Stimulated activated CD8-positive, alpha-beta memory T cell treated with anti-CD3 and anti-CD28 coated beads, Interleukin-7, amount 100 ng/mL, for 48 hours (primary cell): ENCODE data around the gene CHST14.
A peak's percentile ranks its signal among the peaks of the same experiment; 100 is the strongest.
"Not testable (repeated sequence)": the region's sequence is repeated elsewhere in the genome, so short reads cannot be mapped to it uniquely, and the experiment has no call there.

ENCODE experiments used
- DNase-seq, 2 donors: peaks; one replicate each; pipeline ENCODE4 v3.0.0-alpha.2; 2020; ENCODE audit warnings: low read depth in 1 of 2; ENCODE audit errors: extremely low read depth in 1 of 2

Gene CHST14

DNA sequence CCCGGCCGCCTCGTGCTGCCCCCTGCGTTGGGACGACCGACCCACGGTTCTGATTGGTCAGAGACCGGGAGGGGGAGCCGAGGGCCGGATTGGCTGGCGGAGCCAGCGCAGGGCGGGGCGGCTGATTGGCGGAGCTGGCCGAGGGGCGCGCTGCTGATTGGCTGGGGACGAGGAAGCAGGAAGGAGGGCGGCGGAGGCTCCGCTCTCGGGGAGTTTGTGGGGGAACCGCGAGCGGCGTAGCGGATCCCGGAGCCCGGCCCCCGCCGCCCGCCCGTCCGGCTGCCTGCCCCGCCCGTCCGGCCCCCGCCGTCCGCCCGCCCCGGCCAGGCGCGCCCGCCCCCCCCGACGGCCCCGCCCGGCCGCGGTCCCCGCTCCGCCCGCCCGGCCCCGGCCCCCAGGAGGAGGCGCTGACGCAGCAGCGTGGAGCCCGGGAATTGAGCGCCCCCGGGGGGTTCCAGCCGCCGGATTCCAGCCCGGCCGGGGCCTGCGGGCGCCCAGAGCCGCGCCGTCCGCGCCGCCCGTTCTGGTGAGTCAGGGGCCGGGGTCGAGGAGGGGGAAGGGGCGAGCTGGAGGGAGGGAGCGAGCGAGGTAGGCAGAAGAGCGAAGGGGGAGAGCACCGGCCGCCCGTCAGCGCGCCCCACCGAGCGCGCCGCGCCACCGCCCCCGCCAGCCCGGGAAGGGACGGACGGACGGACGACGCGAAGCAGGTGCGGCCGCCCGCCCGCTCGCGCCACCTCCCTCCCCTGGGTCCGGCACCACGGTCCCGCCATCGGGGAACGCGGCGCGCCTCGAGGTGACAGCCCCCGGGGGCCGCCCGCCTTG, 29.8 kb upstream of the CHST14 start, which contains the start of gene BAHD1:
BAHD1 (plus strand) TSS at position 211 of the 822 bp plus-strand sequence. CDS start 17,512 bp downstream, outside the sequence.
- DNase-seq, result peak; percentile 96 to 97

DNA sequence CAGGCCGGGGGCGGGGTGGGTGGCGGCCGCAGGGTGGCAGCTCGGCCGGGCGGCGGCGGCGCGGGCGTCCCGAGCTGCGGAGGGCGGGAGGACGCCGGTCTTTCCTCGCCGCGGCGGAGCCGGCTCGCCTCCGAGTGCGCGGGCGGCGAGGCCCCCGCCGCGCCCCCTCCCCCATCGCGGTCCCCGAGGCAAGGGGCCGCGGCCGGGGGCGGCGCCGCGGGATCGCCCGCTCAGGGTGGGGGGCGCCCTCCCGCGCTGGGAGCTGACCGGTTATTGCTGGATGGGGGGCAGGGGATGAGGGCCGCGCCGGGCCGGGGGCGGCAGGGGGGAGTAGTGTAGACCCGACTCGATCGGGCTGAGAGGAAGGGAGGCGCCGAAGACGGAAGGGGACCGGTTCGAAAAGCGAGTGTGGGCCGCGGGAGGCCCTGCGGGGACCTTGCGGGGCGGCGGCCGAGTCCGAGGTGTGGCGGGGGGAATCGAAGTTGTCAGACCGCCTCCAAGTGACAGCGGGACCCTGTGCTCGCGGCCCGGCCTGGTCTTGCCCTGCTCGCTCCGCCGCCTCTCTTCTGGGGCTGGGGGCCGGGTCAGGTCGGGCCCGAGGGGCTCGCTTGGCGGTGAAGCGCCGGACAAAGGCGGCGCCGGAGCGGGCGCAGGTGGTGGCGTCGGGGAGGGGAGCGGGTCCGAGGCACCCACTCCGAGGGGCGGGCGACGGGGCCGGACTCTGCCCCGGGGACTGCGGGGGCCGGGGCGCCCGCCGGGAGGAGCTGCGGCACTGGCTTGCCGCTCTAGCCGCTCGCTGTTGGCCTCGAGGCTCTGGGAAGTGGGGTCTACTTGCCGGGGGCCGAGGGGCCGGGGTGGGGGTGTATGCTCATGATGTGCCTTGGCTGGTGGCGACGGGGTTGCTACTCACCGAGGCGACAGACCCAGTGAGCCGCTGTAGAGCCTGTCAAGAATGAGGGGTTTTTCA, 28.9 kb upstream of the CHST14 start:
- DNase-seq, result no peak

DNA sequence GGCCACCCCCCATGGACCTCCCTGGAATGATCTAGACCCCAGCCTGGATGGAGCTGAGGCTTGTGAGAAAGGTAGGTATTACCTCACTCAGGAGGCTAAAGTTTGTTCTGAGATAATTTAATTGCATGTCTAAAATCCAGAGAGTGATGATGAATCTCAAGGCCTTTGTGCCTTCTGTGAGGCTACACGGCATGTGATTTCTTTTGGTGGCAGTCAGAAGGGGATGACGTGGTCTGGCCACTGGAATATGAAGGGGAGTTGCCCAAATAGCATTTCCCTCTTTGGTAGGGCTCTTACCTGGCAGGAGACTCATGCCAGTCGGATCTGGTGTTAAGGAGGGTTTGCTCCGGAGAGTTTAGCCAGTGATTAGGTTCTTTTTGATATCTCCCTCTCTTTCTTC, 27.5 kb upstream of the CHST14 start:
- no peak for DNase-seq

DNA sequence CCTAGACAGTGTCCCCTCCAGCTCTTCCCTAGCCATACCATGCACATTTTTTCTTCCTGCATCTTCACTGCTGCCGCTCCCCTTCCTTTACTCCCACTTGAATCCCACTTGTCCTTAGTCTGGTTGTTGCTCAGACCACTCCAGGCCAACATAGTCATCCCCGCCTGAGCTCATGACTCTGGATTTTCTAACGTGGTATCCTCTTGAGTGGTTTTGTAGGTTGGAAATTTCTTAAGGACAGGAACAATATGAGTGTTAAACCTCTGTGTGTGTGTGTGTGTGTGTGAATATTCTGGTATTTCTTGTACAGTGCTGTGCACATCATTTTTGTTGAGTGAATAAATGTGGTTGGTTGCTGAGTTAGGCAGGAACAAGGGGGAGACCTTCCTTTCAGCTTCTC, 26.9 kb upstream of the CHST14 start:
- no peak for DNase-seq

DNA sequence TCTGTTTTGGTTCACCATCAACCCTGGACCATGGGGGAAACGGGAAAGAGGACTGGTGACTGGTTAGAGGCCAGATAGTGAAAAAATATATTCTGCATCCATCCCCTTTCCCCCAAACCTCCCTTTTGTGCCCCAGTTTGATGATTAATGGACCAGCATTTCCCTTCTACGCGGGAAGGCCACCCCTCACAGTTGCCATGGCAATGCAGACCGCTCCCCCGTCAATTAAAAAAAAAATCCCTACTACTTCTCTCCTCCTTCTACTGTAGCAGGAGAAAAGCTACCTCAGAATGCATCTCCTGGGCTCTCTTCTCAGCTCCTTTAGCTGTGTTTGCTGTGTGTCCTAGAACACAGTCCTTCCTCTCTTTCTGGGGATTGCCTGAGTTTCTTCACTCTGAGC, 26.0 kb upstream of the CHST14 start:
- no peak for DNase-seq

DNA sequence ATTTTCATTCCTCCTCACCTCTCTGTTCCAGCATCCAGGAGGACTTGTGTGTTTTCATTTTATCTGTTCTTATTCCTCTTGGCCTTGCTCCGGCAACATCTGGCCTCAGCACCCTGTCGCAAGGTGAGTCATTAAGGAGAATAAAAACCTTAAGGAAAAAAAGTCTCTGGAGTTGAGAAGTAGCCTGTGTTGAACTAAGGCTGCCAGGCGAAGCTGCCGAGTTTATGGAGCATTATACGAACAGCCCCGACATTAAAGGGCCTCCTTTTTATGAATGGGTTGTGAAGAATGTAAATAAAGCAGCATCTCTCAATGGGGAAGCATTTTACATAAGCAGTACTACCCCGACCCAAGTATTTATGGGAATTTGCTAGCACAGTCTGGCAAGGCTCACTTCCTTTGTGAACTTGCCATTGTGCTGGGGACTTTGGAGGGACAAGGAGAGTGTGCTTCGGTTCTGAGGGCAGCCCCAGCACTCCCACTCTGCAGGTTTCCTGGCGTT, 25.3 kb upstream of the CHST14 start:
- no peak for DNase-seq

DNA sequence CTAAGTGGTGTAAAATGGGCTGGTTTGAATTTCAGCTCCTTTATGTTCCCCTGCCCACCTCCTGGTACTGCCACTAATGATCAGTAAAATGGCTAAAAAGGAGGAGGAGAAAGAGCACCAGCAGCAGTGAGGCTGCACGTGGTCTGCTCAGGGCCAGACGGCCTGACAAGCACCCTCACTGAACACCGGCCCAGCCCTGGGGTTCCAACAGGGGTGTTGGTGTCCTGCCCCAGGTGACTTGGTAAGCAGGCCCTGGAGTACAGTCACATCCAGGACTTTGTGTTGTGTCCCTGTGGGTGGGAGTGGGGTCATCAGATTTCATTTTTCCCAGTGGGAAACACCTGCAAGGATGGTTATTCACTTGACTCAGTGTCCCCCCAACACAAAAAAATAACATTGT, 24.6 kb upstream of the CHST14 start:
- no peak for DNase-seq

DNA sequence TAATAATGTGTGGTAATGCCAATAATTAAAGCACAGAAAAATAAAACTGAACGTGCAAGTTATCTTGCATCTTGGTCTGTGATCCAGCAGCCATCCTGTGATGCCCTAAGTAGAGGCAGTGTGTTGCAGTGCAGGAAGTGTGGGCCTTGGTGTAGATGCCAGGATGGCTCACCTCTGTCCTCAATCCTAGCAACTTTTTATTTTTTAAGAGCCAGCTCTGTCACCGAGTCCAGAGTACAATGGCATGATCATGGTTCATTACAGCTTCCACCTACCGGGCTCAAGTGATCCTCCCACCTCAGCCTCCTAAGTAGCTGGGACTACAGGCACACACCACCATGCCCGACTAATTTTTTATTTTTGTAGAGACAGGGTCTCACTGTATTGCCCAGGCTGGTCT, 22.4 kb upstream of the CHST14 start:
- DNase-seq, result no peak

DNA sequence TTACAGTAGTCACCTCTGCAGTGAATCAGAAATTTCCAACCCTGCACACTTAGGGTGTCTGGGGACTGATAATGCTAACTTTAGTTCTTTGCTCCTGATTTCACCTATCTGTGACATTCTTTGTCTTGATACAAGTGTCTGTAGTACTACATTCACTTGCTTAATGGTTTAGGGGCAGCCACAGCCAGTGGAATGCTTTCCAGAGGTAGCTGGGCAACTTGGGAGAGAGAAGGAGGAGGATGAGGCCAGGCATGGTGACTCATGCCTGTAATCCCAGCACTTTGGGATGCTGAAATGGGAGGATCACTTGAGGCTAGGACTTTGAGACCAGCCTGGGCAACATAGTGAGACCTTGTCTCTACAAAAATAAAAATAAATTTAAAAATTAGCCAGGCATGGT, 21.5 kb upstream of the CHST14 start:
- DNase-seq, result no peak

DNA sequence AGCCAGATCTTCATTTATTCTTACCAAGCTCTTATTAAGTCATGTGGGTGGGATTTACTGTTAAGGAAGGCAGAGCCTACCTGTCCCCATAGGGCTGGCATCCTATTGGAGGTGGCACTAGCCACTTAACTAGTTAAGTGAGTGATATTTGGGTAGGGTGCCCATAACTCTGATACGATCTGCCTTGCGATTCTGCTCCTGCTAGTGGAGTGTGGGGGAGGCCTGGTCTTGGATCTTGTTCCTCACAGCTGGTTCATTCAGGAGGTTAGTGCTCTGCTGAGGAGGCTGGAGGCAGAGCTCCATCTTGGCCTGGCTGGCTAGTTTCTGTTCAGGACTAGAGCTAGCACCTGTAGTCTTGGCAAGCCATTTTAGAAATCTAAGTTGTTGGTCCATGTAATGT, 20.7 kb upstream of the CHST14 start:
- DNase-seq, result no peak

DNA sequence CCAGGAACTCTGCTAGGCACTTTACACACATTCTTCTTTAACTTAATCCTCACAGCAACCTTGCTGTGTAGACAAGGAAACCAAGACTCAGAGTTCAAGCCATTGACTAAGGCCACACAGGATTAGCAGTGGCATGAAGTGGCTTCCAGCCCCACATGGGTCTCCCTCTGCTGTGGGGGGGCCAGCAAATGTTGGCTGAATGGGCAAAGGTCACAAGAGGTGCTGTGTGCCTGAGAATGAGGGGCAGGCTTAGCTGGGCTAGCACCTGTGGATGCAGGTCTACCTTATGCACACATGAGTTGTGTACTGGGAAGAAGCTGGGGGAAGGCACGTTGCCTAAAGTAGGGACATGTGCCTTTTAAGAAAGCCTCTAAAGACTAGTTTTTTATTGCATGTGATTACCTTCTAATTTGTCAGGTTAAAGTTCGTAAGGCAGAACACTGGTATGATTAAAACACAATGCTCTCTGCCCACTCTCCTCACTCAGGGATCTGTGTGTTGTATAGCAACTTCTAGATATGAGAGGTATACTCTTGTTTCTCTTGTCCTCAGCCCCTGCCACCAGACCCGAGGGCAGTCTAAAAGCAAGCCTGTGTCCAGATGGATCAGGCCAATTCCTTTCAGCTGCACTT, 19.1 kb upstream of the CHST14 start:
- no peak for DNase-seq

DNA sequence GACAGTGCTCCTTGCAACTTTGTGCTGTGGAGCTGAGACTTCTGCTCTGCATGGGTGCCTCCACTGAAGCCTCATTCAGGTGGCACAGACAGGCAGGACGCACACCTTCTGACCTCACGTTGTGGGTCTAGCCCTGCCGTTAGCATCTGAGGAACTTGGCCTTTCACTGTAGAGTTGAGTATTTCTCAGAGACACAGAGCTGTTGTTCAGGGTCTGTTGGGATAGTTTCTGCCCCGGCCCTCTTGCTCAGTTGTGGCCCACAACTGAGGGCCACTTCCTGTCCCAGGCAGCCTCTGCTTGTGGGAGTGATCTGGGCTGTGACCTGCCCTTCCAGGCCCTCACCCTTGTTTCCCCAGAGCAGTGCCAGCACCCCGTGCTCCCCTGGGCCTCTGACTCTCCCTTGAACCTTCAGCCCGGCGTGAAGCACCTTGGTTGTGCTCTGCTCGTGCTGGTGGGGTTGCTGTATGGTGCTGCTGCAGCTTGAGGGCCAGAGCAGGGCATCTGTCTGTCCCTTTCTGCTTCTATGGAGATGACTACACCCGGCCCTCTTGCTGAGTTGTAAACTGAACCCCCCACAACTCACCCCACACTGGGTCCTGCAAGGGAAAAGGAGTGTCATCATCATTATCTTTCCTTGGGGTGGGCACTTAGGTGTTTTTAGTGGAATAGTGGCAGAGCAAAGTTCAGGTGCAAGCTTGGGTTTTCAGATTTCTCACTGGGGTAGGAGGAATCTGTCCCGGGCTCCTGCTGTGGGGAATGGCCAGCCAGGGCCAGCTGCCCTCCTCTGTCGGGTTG, 18.3 kb upstream of the CHST14 start:
- DNase-seq, result no peak

DNA sequence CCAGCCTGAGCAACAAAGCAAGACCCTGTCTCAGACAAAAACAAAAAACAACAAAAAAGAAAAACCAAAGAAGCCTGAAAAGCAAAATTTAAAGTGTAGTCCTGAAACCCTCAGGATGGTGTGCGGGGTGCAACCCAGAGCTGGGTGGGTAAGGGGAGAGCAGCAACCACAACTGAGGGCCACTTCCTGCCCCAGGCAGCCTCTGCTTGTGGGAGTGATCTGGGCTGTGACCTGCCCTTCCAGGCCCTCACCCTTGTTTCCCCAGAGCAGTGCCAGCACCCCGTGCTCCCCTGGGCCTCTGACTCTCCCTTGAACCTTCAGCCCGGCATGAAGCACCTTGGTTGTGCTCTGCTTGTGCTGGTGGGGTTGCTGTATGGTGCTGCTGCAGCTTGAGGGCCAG, 16.8 kb upstream of the CHST14 start:
- not testable (repeated sequence) for DNase-seq

DNA sequence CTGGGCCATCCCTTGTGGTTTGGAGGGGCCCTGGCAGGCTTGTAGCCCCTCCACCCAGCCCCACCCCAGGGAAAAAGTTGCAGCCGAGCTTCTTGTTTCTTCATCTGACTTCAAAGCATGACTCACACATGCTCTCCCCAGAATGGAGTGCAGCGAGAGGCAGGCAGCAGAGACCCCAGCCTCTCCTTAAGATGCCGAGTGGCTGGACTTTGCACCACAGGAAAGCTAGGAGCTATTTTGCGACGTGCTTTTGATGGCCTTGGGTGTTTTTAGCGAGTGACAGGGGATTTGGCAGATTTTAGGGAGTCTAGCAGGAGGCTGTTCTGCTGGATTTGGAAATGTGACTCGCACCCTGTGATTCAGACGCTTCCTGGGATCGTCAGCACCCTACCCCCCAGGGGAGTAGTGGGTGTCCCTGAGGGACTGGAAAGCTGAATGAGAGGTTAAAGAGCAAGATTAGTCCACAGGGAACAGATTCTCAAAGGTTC, 15.8 kb upstream of the CHST14 start:
- DNase-seq, result no peak

DNA sequence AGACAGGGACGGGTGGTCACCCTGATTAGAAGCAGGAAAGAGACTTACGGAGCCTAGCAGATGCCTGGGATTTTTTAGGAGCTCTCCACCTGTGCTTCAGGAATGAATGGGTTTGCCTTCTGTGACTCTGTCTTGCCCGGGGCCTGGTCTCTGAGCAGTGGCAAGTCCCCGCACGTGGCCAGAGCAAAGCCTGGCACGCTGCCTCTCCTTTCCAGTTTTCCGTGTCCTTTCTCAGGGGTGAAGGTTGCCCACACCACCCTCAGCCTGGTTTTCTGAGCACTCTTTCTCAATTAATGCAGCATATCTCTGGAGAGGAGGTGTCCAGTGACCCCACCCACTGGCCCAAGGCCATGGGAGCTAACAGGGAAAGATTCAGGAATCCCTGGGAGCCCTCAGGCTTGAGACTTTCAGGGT, 14.5 kb upstream of the CHST14 start:
- no peak for DNase-seq

DNA sequence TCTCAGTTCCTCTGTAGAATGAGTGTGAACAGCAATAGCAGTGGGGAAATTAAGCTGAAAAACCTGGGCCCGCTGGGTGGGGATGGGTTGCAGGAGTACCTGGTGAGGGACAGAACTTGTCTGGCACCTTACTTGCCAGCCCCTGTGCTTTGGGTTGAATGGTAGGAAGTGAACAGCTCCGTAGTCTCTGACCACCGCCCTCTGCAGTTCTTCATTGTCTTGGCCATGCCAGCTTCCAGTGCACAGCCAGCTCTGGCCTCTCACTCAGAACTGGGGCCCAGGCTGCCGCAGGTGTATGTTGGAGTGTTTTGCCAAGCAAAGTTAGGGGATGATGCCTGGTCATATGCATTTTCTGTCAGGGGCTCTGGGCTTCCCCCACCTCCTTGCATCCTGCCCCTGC, 14.0 kb upstream of the CHST14 start:
- no peak for DNase-seq

DNA sequence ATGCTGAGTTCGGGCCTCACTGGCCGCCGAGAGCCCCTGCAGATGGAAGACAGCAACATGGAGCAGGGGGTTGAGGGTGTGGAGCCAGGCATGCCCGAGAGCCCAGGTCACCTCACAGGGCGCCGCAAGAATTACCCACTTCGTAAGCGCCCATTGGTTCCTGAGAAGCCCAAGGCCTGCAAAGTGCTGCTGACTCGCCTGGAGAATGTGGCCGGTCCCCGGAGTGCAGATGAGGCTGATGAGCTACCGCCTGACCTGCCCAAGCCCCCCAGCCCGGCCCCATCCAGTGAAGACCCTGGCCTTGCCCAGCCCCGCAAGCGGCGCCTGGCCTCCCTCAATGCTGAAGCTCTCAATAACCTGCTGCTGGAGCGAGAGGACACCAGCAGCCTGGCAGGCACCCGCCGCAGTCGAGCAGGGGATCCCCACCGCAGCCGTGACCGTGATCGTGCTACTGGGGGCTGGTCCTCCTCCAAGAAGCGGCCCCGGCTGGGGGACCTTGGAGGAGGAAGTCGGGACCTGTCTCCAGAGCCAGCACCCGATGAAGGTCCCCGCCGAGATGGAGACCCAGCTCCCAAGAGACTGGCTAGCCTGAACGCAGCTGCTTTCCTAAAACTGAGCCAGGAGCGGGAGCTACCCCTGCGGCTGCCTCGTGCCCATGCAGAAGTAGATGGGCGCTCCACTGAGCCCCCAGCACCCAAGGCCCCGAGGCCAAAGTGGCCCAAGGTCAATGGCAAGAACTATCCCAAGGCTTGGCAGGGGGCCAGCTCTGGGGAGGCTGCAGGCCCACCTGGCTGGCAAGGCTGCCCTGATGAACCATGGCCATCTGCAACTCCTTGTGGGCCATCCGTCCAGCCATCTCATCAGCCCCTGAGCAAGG, 12.1 kb upstream of the CHST14 start:
- no peak for DNase-seq

DNA sequence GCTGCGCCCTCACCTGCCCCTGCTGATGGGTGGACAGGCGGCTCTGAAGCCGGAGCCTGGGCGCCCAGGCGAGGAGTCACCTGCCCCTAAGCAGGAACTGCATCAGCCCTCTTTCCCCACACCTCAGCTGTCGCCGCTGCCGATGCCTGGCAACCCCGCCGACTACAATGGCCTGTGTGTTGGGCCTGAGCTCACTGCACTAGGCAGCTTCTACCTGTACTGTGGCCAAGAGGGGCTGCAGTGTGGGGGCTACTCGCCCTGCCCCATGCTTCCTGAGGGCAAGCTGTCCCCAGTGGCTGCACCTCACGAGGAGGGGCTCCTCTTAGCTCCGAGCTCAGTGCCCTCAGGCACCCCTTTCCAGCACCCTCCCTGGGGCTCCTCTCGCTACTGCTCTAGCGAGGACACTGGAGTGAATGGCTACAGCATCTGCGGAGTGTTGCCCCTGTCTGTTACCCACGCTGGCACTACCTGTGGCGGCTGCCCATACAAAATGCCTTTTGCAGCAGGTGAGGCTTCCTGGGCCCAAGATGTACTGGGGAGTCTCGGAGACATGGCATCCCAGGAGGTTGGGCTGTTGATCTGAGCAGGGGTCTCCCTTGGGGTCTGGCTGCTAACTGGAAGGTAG, 11.3 kb upstream of the CHST14 start:
- DNase-seq, result no peak

DNA sequence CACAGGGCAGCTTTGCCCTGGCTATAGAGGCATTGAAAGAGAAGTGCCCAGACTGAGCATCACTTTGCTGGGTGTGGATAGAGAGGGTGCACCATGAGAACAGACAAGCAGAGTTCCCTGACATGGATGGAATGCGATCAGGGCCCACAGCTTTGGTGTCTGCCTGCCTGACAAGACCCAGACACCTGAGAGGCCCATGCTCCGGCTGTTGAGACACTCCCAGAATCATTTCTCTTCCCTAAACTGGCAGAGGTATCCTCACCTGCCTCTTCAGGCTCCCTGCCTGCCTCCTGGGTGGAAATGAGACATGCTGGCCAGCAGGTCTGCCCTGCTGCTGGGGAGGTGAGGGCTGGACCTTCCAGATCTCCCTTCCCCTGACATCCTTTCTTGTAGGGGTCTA, 10.4 kb upstream of the CHST14 start:
- no peak for DNase-seq
